Measurements from ENCODE around the gene AICDA. TPM values are rescaled to one million over a fixed set of nuclear protein-coding genes. Genes with fewer than 3 reads are reported as not detected.

Gene AICDA
- total and polyA plus RNA-seq, 7 donors, result 0.04 TPM; not detected in 6

- no peak overlapping the region for H3K4me3 ChIP-seq
- no peak for TF ChIP-seq CTCF (IDR thresholded peaks at IDR 0.05)
- no peak for ATAC-seq
- H3K27me3 ChIP-seq (ENCODE audit: insufficient read depth in 3 of 3, low read length in 2 of 3), result peaks cover 0 to 2% (median 0%) of the 10 kb centered on the region in 3 donors
- no peak overlapping the region for H3K27ac ChIP-seq
- intact Hi-C loops (cut with DNase I), result no loop called here
- no peaks in the 10 kb centered on the region for H3K4me1 ChIP-seq
- DNase-seq, result no peak
- H3K9me3 ChIP-seq, result no peaks in the 10 kb centered on the region
- H3K36me3 ChIP-seq (ENCODE audit: insufficient read depth in 1 of 2, low read depth in 1 of 2), result no peaks in the 10 kb centered on the region
- WGBS, 3 donors, result 40 to 55% (median 48%) methylated on average over 22 of the region's 22 CpGs
Measured at GRCh38 chr12:8564656-8565055, 48.0 kb downstream of the AICDA start.

- no peak overlapping the region for H3K27ac ChIP-seq
- no peaks in the 10 kb centered on the region for H3K36me3 ChIP-seq (ENCODE audit: insufficient read depth in 1 of 2, low read depth in 1 of 2)
- TF ChIP-seq CTCF (IDR thresholded peaks at IDR 0.05), result no peak
- no peaks in the 10 kb centered on the region for H3K4me1 ChIP-seq
- no peaks in the 10 kb centered on the region for H3K9me3 ChIP-seq
- no peak for DNase-seq
- 68 to 73% (median 73%) methylated on average over 3 of the region's 3 CpGs for WGBS, 3 donors
- peaks cover 0 to 2% (median 0%) of the 10 kb centered on the region in 3 donors for H3K27me3 ChIP-seq (ENCODE audit: insufficient read depth in 3 of 3, low read length in 2 of 3)
- intact Hi-C loops (cut with DNase I), result no loop called here
- ATAC-seq, result no peak
- no peak overlapping the region for H3K4me3 ChIP-seq
Measured at GRCh38 chr12:8563356-8563755, 49.3 kb downstream of the AICDA start.

- no peak for DNase-seq
Measured at GRCh38 chr12:8562310-8562709, 50.3 kb downstream of the AICDA start.

GRCh38 chr12:8561011-8561410 lies 51.6 kb downstream of the AICDA start:
- Histone ChIP-seq H3K4me1 (no peaks in the 10 kb centered on the region), H3K27me3 (ENCODE audit: insufficient read depth in 3 of 3, low read length in 2 of 3) (peaks cover 0 to 2% (median 0%) of the 10 kb centered on the region in 3 donors), H3K9me3 (no peaks in the 10 kb centered on the region), H3K4me3 (no peak overlapping the region), H3K36me3 (ENCODE audit: insufficient read depth in 1 of 2, low read depth in 1 of 2) (no peaks in the 10 kb centered on the region), H3K27ac (no peak overlapping the region)
- no peak for TF ChIP-seq CTCF (IDR thresholded peaks at IDR 0.05)
- no peak for DNase-seq
- no peak for ATAC-seq
- intact Hi-C loops (cut with DNase I), result no loop called here
- 62 to 70% (median 63%) methylated on average over 4 of the region's 4 CpGs for WGBS, 3 donors

More at GRCh38 chr12:8562310-8562709, 50.3 kb downstream of the AICDA start:
- no peak for TF ChIP-seq CTCF (IDR thresholded peaks at IDR 0.05)
- 54 to 95% (median 93%) methylated on average over 6 of the region's 6 CpGs for WGBS, 3 donors
- Histone ChIP-seq H3K36me3 (ENCODE audit: insufficient read depth in 1 of 2, low read depth in 1 of 2) (no peaks in the 10 kb centered on the region), H3K9me3 (no peaks in the 10 kb centered on the region), H3K27me3 (ENCODE audit: insufficient read depth in 3 of 3, low read length in 2 of 3) (peaks cover 0 to 2% (median 0%) of the 10 kb centered on the region in 3 donors), H3K4me1 (no peaks in the 10 kb centered on the region), H3K4me3 (no peak overlapping the region), H3K27ac (no peak overlapping the region)
- no peak for ATAC-seq
- intact Hi-C loops (cut with DNase I), result no loop called here

GRCh38 chr12:8559676-8560075 lies 53.0 kb downstream of the AICDA start:
- no peaks in the 10 kb centered on the region for H3K4me1 ChIP-seq
- no peak for ATAC-seq
- no peak overlapping the region for H3K27ac ChIP-seq
- TF ChIP-seq CTCF (IDR thresholded peaks at IDR 0.05), result no peak
- DNase-seq, result no peak
- intact Hi-C loops (cut with DNase I), result no loop called here
- no peak overlapping the region for H3K4me3 ChIP-seq
- no peaks in the 10 kb centered on the region for H3K36me3 ChIP-seq (ENCODE audit: insufficient read depth in 1 of 2, low read depth in 1 of 2)
- no peaks in the 10 kb centered on the region for H3K9me3 ChIP-seq
- 56 to 59% (median 58%) methylated on average over 11 of the region's 11 CpGs for WGBS, 3 donors
- H3K27me3 ChIP-seq (ENCODE audit: insufficient read depth in 3 of 3, low read length in 2 of 3), result peaks cover 0 to under 1% (median 0%) of the 10 kb centered on the region in 3 donors

Measured in psoas muscle (tissue), 8 donors.